ENCODE data around the gene UNCX.
A peak's percentile ranks its signal among the peaks of the same experiment; 100 is the strongest.

Gene UNCX

GRCh38 chr7:1244700-1245523 lies 12.2 kb downstream of the UNCX start:
- DNase-seq, result no peak

GRCh38 chr7:1245524-1246050 lies 12.9 kb downstream of the UNCX start:
- peak in 1 of 2 experiments; percentile 24 for DNase-seq

- peak in 1 of 2 experiments; percentile 25 for DNase-seq
Measured at GRCh38 chr7:1246160-1246870, 13.6 kb downstream of the UNCX start.

GRCh38 chr7:1246871-1247526 lies 14.3 kb downstream of the UNCX start:
- peak in 1 of 2 experiments; percentile 35 for DNase-seq

GRCh38 chr7:1247527-1248041 lies 14.9 kb downstream of the UNCX start:
- no peak for DNase-seq

GRCh38 chr7:1248143-1248915 lies 15.7 kb downstream of the UNCX start:
- DNase-seq, result peak in 1 of 2 experiments; percentile 31

- no peak for DNase-seq
Measured at GRCh38 chr7:1248916-1249581, 16.4 kb downstream of the UNCX start.

- DNase-seq, result no peak
Measured at GRCh38 chr7:1249731-1250130, 17.1 kb downstream of the UNCX start.

GRCh38 chr7:1250901-1251300 lies 18.2 kb downstream of the UNCX start:
- DNase-seq, result no peak

GRCh38 chr7:1251796-1252539 lies 19.3 kb downstream of the UNCX start:
- no peak for DNase-seq

GRCh38 chr7:1252540-1253090 lies 19.9 kb downstream of the UNCX start:
- DNase-seq, result no peak

GRCh38 chr7:1253681-1254181 lies 21.1 kb downstream of the UNCX start:
- DNase-seq, result no peak

GRCh38 chr7:1254281-1255079 lies 21.8 kb downstream of the UNCX start:
- no peak for DNase-seq

GRCh38 chr7:1255080-1255816 lies 22.6 kb downstream of the UNCX start:
- no peak for DNase-seq

GRCh38 chr7:1255817-1256340 lies 23.2 kb downstream of the UNCX start:
- DNase-seq, result no peak

GRCh38 chr7:1256621-1257020 lies 23.9 kb downstream of the UNCX start:
- no peak for DNase-seq

- DNase-seq, result no peak
Measured at GRCh38 chr7:1257221-1257620, 24.5 kb downstream of the UNCX start.

GRCh38 chr7:1257863-1258262 lies 25.2 kb downstream of the UNCX start:
- DNase-seq, result no peak
